DND-41 (cell line): ENCODE measurements around the gene OPHN1.

Experiments
- ATAC-seq: fragments of 200-7000 bp; cut with Tn5 transposase; 3 replicates; pipeline ENCODE4 v1.9.1; 2021; ENCODE audit warnings: low read depth; ENCODE audit not compliant: insufficient read depth
- DNase-seq: peaks from one replicate; pipeline ENCODE4 v3.0.0-alpha.2; 2020
- H2AFZ ChIP-seq: 2 replicates; pipeline ENCODE4 v1.6.0; 2012; ENCODE audit warnings: low read depth, low read length
- H3K27ac ChIP-seq: 2 replicates; pipeline ENCODE4 v1.5.1; 2012; ENCODE audit warnings: low read length, inconsistent platforms
- H3K27me3 ChIP-seq: fragments of 200-600 bp; sonication (generic); 2 replicates; pipeline ENCODE4 v1.6.0; 2012; ENCODE audit warnings: low read length, mild to moderate bottlenecking, inconsistent platforms; ENCODE audit not compliant: insufficient read depth, poor library complexity
- H3K36me3 ChIP-seq: 2 replicates; pipeline ENCODE4 v1.5.1; 2012; ENCODE audit warnings: low read length, inconsistent platforms; ENCODE audit not compliant: insufficient read depth
- H3K4me1 ChIP-seq: 2 replicates; pipeline ENCODE4 v1.5.1; 2012; ENCODE audit warnings: mild to moderate bottlenecking, low read length; ENCODE audit not compliant: insufficient read depth
- H3K4me2 ChIP-seq: 2 replicates; pipeline ENCODE4 v1.6.0; 2012; ENCODE audit warnings: mild to moderate bottlenecking, moderate library complexity, low read length, inconsistent platforms; ENCODE audit not compliant: insufficient read depth
- H3K4me3 ChIP-seq, 2 experiments: fragments of 200-600 bp in 1 of 2; shearing (Covaris generic) in 1 of 2; 2 replicates each; pipeline ENCODE4 v1.5.1; 2012 to 2016; ENCODE audit warnings: inconsistent platforms in 2 of 2, low read length in 2 of 2, mild to moderate bottlenecking in 2 of 2, low read depth in 1 of 2, moderate library complexity in 1 of 2
- H3K79me2 ChIP-seq: 2 replicates; pipeline ENCODE4 v1.6.0; 2012; ENCODE audit warnings: low read length, inconsistent platforms; ENCODE audit not compliant: insufficient read depth
- H3K9ac ChIP-seq: 2 replicates; pipeline ENCODE4 v1.6.0; 2012; ENCODE audit warnings: low read depth, mild to moderate bottlenecking, inconsistent platforms, low read length, moderate library complexity
- H3K9me3 ChIP-seq: 2 replicates; pipeline ENCODE4 v1.5.1; 2012; ENCODE audit warnings: low read length, moderate library complexity, mild to moderate bottlenecking, inconsistent platforms; ENCODE audit not compliant: insufficient read depth, severe bottlenecking
- H4K20me1 ChIP-seq: 2 replicates; pipeline ENCODE4 v1.6.0; 2012; ENCODE audit warnings: low read length; ENCODE audit not compliant: insufficient read depth
- EZH2 ChIP-seq: IDR thresholded peaks from 3 replicates; pipeline ENCODE4 v1.6.1; 2012; ENCODE audit warnings: borderline replicate concordance, low read depth, mild to moderate bottlenecking, moderate library complexity, low read length, inconsistent platforms; ENCODE audit not compliant: severe bottlenecking
- TF ChIP-seq, protein P1 (sequence below): IDR thresholded peaks from 2 replicates; pipeline ENCODE4 v1.5.1; 2012; ENCODE audit warnings: borderline replicate concordance, low read length, moderate library complexity, mild to moderate bottlenecking; ENCODE audit not compliant: poor library complexity, severe bottlenecking; ENCODE audit errors: extremely low read depth

The OPHN1 gene, protein sequence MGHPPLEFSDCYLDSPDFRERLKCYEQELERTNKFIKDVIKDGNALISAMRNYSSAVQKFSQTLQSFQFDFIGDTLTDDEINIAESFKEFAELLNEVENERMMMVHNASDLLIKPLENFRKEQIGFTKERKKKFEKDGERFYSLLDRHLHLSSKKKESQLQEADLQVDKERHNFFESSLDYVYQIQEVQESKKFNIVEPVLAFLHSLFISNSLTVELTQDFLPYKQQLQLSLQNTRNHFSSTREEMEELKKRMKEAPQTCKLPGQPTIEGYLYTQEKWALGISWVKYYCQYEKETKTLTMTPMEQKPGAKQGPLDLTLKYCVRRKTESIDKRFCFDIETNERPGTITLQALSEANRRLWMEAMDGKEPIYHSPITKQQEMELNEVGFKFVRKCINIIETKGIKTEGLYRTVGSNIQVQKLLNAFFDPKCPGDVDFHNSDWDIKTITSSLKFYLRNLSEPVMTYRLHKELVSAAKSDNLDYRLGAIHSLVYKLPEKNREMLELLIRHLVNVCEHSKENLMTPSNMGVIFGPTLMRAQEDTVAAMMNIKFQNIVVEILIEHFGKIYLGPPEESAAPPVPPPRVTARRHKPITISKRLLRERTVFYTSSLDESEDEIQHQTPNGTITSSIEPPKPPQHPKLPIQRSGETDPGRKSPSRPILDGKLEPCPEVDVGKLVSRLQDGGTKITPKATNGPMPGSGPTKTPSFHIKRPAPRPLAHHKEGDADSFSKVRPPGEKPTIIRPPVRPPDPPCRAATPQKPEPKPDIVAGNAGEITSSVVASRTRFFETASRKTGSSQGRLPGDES

DNA sequence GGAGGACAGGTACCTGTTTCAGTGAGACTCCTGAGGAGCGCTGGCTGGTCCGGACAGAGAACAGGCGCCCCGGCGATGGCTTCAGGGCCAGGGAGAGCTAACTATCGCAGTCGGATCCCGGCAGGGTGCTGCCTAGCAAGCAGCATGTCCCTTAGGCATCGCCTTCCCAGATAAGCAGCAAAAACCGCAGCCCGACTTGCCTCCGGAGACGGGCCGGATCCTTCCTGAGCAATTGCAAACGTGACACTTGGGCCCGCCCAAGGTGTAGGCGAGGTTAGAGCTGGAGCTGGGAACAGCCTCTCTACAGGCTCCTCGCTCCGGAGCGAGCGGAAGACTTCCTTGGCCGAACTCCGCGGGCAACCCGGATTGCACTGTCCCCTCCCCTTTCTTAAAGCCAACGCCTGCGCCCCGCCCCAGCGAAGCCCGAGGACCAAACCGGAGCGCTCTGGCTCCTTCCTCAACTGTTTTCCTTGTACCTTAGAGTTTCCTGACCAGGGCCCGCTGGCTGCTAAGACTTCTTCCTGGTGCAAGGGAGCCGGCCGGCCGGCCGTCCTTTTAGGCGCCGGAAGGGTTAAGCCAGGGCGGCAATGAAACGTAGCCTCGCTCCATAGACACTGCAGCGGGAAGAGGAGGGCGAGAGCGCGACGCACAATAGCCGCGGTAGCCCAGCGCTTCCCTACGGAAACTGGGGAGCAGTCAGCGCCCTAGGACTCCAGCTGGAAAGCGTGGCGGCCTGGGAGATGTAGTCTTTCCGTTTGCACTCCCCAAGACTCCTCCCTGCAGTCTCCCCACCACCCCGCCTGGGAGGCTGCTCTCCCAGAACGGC, at the start of gene OPHN1:
Gene OPHN1, minus strand, starts transcription at position 341 of the 826 bp plus-strand sequence. CDS start 475 bp downstream, outside the sequence.
- ATAC-seq (no peak), DNase-seq (no peak)
- Histone ChIP-seq H3K27ac (no peak within 1 kb of the TSS), H3K4me2 (no peak within 1 kb of the TSS), H3K79me2 (no peaks in the 10 kb centered on the region), H3K27me3 (no peaks in the 10 kb centered on the region), H3K9ac (no peak within 1 kb of the TSS), H3K9me3 (no peaks in the 10 kb centered on the region), H3K4me1 (no peaks in the 10 kb centered on the region), H3K4me3 (no peak within 1 kb of the TSS), H3K36me3 (no peaks in the 10 kb centered on the region), H4K20me1 (no peaks in the 10 kb centered on the region), H2AFZ (no peak within 1 kb of the TSS)
- TF ChIP-seq, protein P1, sequence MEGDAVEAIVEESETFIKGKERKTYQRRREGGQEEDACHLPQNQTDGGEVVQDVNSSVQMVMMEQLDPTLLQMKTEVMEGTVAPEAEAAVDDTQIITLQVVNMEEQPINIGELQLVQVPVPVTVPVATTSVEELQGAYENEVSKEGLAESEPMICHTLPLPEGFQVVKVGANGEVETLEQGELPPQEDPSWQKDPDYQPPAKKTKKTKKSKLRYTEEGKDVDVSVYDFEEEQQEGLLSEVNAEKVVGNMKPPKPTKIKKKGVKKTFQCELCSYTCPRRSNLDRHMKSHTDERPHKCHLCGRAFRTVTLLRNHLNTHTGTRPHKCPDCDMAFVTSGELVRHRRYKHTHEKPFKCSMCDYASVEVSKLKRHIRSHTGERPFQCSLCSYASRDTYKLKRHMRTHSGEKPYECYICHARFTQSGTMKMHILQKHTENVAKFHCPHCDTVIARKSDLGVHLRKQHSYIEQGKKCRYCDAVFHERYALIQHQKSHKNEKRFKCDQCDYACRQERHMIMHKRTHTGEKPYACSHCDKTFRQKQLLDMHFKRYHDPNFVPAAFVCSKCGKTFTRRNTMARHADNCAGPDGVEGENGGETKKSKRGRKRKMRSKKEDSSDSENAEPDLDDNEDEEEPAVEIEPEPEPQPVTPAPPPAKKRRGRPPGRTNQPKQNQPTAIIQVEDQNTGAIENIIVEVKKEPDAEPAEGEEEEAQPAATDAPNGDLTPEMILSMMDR = no peak
- no peak for TF ChIP-seq EZH2

DNA sequence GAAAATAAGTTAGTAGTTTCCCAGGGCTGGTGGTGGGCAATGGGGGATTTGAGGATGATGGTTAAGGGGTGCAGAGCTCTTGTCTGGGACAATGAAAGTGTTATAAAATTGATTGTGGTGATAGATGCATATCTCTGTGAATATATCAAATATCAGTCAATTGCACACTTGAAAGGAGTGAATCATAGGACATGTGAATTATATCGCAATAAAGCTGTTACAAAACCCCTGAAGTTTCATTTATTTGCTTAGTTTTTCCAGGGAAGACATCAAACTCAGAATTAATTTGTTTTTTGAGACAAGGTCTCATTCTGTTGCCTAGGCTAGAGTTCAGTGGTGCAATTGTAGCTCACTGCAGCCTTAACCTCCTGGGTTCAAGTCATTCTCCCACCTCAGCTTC, 47.7 kb upstream of the OPHN1 start:
- H3K4me2 ChIP-seq = no peak overlapping the region
- no peak overlapping the region for H3K27ac ChIP-seq
- ATAC-seq (no peak), DNase-seq (no peak)
- H3K4me3 ChIP-seq = no peak overlapping the region
- no peaks in the 10 kb centered on the region for H3K9me3 ChIP-seq
- no peaks in the 10 kb centered on the region for H3K27me3 ChIP-seq
- no peaks in the 10 kb centered on the region for H3K36me3 ChIP-seq
- no peaks in the 10 kb centered on the region for H3K4me1 ChIP-seq
- H2AFZ ChIP-seq = no peak overlapping the region
- H3K79me2 ChIP-seq = no peaks in the 10 kb centered on the region
- H4K20me1 ChIP-seq = no peaks in the 10 kb centered on the region
- TF ChIP-seq, protein P1 = no peak
- no peak for TF ChIP-seq EZH2
- H3K9ac ChIP-seq = no peak overlapping the region

DNA sequence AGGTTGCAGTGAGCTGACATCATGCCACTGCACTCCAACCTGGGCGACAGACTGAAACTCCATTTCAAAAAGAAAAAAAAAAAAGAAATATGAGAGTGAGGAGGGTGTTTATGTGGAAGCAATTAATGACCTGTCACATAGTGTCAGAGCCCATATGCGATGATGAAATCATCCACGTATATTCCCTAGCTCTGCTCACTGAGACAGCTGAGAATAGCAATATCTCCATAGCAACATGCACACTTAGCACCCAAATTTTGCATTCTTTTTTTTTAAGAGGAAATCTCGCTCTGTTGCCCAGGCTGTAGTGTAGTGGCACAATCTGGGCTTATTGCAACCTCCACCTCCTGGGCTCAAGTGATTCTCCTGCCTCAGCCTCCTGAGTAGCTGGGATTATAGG, 31.5 kb upstream of the OPHN1 start:
- Histone ChIP-seq H3K4me3 (no peak overlapping the region), H3K9me3 (no peaks in the 10 kb centered on the region), H3K36me3 (no peaks in the 10 kb centered on the region), H2AFZ (no peak overlapping the region), H3K4me1 (no peaks in the 10 kb centered on the region), H3K27me3 (no peaks in the 10 kb centered on the region), H3K27ac (no peak overlapping the region), H4K20me1 (no peaks in the 10 kb centered on the region), H3K4me2 (no peak overlapping the region), H3K9ac (no peak overlapping the region), H3K79me2 (no peaks in the 10 kb centered on the region)
- TF ChIP-seq EZH2 = no peak
- TF ChIP-seq, protein P1 = no peak
- DNase-seq (no peak), ATAC-seq (no peak)
